Subcutaneous abdominal adipose tissue (tissue), 5 donors: ENCODE data around the gene NFE2L1.

Experiments used
- H3K27ac ChIP-seq: one replicate; pipeline ENCODE4 v1.7.0; 2013; ENCODE audit warnings: low read depth, mild to moderate bottlenecking, inconsistent platforms, low read length, moderate library complexity
- H3K27me3 ChIP-seq, 5 donors: one replicate each; pipeline ENCODE4 v1.7.0; 2013; ENCODE audit warnings: low read length in 5 of 5, inconsistent platforms in 1 of 5; ENCODE audit not compliant: control insufficient read depth in 5 of 5, insufficient read depth in 4 of 5
- H3K36me3 ChIP-seq, 5 donors: one replicate each; pipeline ENCODE4 v1.7.0; 2013; ENCODE audit warnings: low read length in 5 of 5; ENCODE audit not compliant: control insufficient read depth in 5 of 5, insufficient read depth in 5 of 5
- H3K4me1 ChIP-seq, 5 donors: one replicate each; pipeline ENCODE4 v1.7.0; 2013; ENCODE audit warnings: low read length in 5 of 5, mild to moderate bottlenecking in 3 of 5, moderate library complexity in 1 of 5; ENCODE audit not compliant: control insufficient read depth in 5 of 5, insufficient read depth in 5 of 5
- H3K4me3 ChIP-seq, 5 donors: one replicate each; pipeline ENCODE4 v1.7.0; 2013; ENCODE audit warnings: low read length in 5 of 5, low read depth in 1 of 5
- H3K9ac ChIP-seq, 5 donors: one replicate each; pipeline ENCODE4 v1.7.0; 2013; ENCODE audit warnings: low read length in 5 of 5, mild to moderate bottlenecking in 4 of 5, moderate library complexity in 3 of 5
- H3K9me3 ChIP-seq, 5 donors: one replicate each; pipeline ENCODE4 v1.7.0; 2013; ENCODE audit warnings: low read length in 5 of 5; ENCODE audit not compliant: control insufficient read depth in 5 of 5
- donor health status: healthy.
- donor health status: healthy.
- donor health status: healthy.
- donor health status: healthy.
- donor health status: healthy.

The NFE2L1 gene

GRCh38 chr17:48054238-48055185 lies 6.4 kb downstream of the NFE2L1 start:
- Histone ChIP-seq H3K36me3 (peaks cover 8 to 67% (median 53%) of the 10 kb centered on the region in 5 donors), H3K27ac (peak overlapping the region; percentile 93), H3K27me3 (no peaks in the 10 kb centered on the region), H3K4me1 (peaks cover 32 to 76% (median 67%) of the 10 kb centered on the region in 5 donors), H3K9ac (peak overlapping the region in 4 of 5 donors; percentile 31 to 50 (median 44)), H3K9me3 (no peaks in the 10 kb centered on the region), H3K4me3 (peak overlapping the region; percentile 27 to 52 (median 29))

GRCh38 chr17:48055531-48056245 lies 7.5 kb downstream of the NFE2L1 start:
- Histone ChIP-seq H3K9ac (peak overlapping the region in 2 of 5 donors; percentile 0 to 42), H3K27me3 (no peaks in the 10 kb centered on the region), H3K9me3 (no peaks in the 10 kb centered on the region), H3K4me3 (no peak overlapping the region), H3K27ac (peak overlapping the region; percentile 50), H3K36me3 (peaks cover 8 to 75% (median 63%) of the 10 kb centered on the region in 5 donors), H3K4me1 (peaks cover 32 to 72% (median 66%) of the 10 kb centered on the region in 5 donors)

DNA sequence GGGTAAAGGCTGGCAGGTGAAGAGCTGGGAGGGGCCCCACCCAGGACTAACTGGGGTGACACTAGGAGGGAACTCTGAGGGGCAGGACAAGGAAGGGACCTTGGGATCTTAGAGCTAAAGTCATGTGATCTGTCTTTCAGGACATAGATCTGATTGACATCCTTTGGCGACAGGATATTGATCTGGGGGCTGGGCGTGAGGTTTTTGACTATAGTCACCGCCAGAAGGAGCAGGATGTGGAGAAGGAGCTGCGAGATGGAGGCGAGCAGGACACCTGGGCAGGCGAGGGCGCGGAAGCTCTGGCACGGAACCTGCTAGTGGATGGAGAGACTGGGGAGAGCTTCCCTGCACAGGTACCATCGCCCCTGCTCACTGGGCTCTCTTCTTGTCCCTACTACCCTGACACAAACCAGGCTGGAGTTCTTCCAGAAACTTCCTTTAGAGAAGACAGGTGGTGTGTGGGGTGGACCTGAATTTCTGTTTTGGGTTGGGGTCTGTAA lies 8.1 kb downstream of the NFE2L1 start:
- peaks cover 27 to 66% (median 59%) of the 10 kb centered on the region in 5 donors for H3K4me1 ChIP-seq
- H3K27me3 ChIP-seq, result no peaks in the 10 kb centered on the region
- H3K27ac ChIP-seq, result peak overlapping the region; percentile 50
- H3K4me3 ChIP-seq, result no peak overlapping the region
- peaks cover 8 to 72% (median 59%) of the 10 kb centered on the region in 5 donors for H3K36me3 ChIP-seq
- H3K9ac ChIP-seq, result no peak overlapping the region
- H3K9me3 ChIP-seq, result no peaks in the 10 kb centered on the region

- H3K27ac ChIP-seq, result no peak overlapping the region
- H3K4me1 ChIP-seq, result peaks cover 26 to 60% (median 54%) of the 10 kb centered on the region in 5 donors
- peaks cover 11 to 75% (median 62%) of the 10 kb centered on the region in 5 donors for H3K36me3 ChIP-seq
- H3K9me3 ChIP-seq, result no peaks in the 10 kb centered on the region
- no peak overlapping the region for H3K9ac ChIP-seq
- no peak overlapping the region for H3K4me3 ChIP-seq
- no peaks in the 10 kb centered on the region for H3K27me3 ChIP-seq
Observed at GRCh38 chr17:48056879-48057278, 8.7 kb downstream of the NFE2L1 start.

DNA sequence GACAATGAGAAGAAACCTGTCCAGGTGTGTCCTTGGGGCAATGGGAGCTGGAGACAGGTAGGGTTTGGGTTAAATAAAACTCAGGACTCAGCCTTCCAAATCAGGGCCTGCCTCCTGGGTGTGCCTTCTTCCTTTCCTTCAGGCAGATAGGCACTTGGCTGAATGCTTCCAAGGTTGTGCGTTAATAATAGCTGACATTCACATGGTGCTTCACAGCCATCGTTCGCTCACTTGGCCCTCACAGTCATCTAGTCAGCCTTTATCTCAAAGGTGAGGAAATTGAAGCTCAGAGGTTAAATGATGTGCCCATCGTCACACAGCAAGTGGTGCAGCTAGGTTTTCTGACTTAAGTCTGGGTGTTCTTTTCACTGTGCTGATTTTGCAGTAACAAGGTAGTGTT lies 9.5 kb downstream of the NFE2L1 start:
- Histone ChIP-seq H3K4me3 (no peak overlapping the region), H3K9ac (no peak overlapping the region), H3K27me3 (no peaks in the 10 kb centered on the region), H3K36me3 (peaks cover 13 to 83% (median 67%) of the 10 kb centered on the region in 5 donors), H3K9me3 (no peaks in the 10 kb centered on the region), H3K27ac (no peak overlapping the region), H3K4me1 (peaks cover 18 to 53% (median 46%) of the 10 kb centered on the region in 5 donors)

GRCh38 chr17:48058393-48059124 lies 10.4 kb downstream of the NFE2L1 start:
- Histone ChIP-seq H3K9me3 (no peaks in the 10 kb centered on the region), H3K4me3 (no peak overlapping the region), H3K36me3 (peaks cover 17 to 90% (median 71%) of the 10 kb centered on the region in 5 donors), H3K9ac (no peak overlapping the region), H3K4me1 (peaks cover 9 to 43% (median 37%) of the 10 kb centered on the region in 5 donors), H3K27ac (no peak overlapping the region), H3K27me3 (no peaks in the 10 kb centered on the region)

DNA sequence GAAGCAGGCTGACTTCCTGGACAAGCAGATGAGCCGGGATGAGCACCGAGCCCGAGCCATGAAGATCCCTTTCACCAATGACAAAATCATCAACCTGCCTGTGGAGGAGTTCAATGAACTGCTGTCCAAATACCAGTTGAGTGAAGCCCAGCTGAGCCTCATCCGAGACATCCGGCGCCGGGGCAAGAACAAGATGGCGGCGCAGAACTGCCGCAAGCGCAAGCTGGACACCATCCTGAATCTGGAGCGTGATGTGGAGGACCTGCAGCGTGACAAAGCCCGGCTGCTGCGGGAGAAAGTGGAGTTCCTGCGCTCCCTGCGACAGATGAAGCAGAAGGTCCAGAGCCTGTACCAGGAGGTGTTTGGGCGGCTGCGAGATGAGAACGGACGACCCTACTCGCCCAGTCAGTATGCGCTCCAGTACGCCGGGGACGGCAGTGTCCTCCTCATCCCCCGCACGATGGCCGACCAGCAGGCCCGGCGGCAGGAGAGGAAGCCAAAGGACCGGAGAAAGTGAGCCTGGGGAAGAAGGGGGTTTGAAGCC lies 11.0 kb downstream of the NFE2L1 start:
- H3K9ac ChIP-seq, result peak overlapping the region in 2 of 5 donors; percentile 27 to 37
- no peaks in the 10 kb centered on the region for H3K27me3 ChIP-seq
- H3K36me3 ChIP-seq, result peaks cover 17 to 87% (median 74%) of the 10 kb centered on the region in 5 donors
- no peak overlapping the region for H3K4me3 ChIP-seq
- peak overlapping the region; percentile 50 for H3K27ac ChIP-seq
- no peaks in the 10 kb centered on the region for H3K9me3 ChIP-seq
- H3K4me1 ChIP-seq, result peaks cover 6 to 37% (median 32%) of the 10 kb centered on the region in 5 donors

GRCh38 chr17:48060249-48060648 lies 12.1 kb downstream of the NFE2L1 start:
- peak overlapping the region in 1 of 5 donors; percentile 23 for H3K9ac ChIP-seq
- no peaks in the 10 kb centered on the region for H3K9me3 ChIP-seq
- H3K4me1 ChIP-seq, result peaks cover 4 to 35% (median 27%) of the 10 kb centered on the region in 5 donors
- peaks cover 17 to 89% (median 79%) of the 10 kb centered on the region in 5 donors for H3K36me3 ChIP-seq
- peak overlapping the region; percentile 50 for H3K27ac ChIP-seq
- H3K27me3 ChIP-seq, result no peaks in the 10 kb centered on the region
- no peak overlapping the region for H3K4me3 ChIP-seq

DNA sequence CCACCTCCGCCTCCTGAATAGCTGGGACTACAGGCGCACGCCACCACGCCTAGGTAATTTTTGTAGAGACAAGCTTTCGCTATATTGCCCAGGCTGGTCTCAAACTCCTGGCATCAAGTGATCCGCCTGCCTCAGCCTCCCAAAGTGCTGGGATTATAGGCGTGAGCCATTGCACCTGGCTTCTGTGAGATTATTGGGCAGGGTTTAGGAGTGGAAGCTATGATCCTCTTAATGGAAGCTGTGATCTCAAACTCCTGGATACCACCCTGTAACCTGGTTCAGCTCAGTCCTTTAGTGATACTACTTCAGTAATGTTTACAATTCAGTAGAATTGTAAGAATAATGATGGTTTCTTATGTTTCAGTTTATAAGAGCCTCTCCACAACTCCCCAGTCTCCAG lies 14.1 kb downstream of the NFE2L1 start:
- H3K4me1 ChIP-seq, result peaks cover 5 to 46% (median 28%) of the 10 kb centered on the region in 5 donors
- peaks cover 19 to 78% (median 69%) of the 10 kb centered on the region in 5 donors for H3K36me3 ChIP-seq
- H3K9me3 ChIP-seq, result no peaks in the 10 kb centered on the region
- H3K9ac ChIP-seq, result no peak overlapping the region
- no peaks in the 10 kb centered on the region for H3K27me3 ChIP-seq
- H3K27ac ChIP-seq, result no peak overlapping the region
- no peak overlapping the region for H3K4me3 ChIP-seq
